K562 (cell line): ENCODE results near the gene POPDC2. TPM values are rescaled to one million over a fixed set of nuclear protein-coding genes. Genes with fewer than 3 reads are reported as not detected.

Experiments
- ATAC-seq: fragments of 200-7000 bp; cut with Tn5 transposase; 3 replicates; pipeline ENCODE4 v1.9.1; 2020; ENCODE audit warnings: moderate library complexity
- BruUV-seq: library from RNA; stranded (reverse); fragments of 400-500 nt; replicated peaks from 2 replicates; lab custom pipeline; 2021; lab: Mats Ljungman, UMichigan
- CTCF ChIA-PET: fragments of 300-600 bp; formaldehyde crosslinking; extraction: SDS; loops from one replicate; lab custom pipeline; 2021; ENCODE audit warnings: low intra/inter-chr PET ratio; lab: Yijun Ruan, JAX
- POLR2A ChIA-PET: fragments of 300-600, 350-650 bp; sonication (Branson Sonifier 250); formaldehyde crosslinking; extraction: SDS; loops from one replicate; lab custom pipeline; 2021; ENCODE audit warnings: antibody characterized with exemption, inconsistent platforms; lab: Yijun Ruan, JAX
- DNase-seq, 4 experiments: peaks; one replicate each; pipeline versions ENCODE4 v3.0.0 to v3.0.0-alpha.2; 2011 to 2018; ENCODE audit warnings: low spot score in 3 of 4, mixed read lengths in 3 of 4; ENCODE audit errors: extremely low read depth in 1 of 4
- FAIRE-seq: peaks from 2 replicates; lab custom pipeline; 2011; peaks lifted over from hg19 to GRCh38; lab: Jason Lieb, UNC
- H2AFZ ChIP-seq: 2 replicates; pipeline ENCODE4 v1.6.0; 2011; ENCODE audit warnings: low read depth, low read length, control low read depth, inconsistent platforms
- H3K27ac ChIP-seq: fragments of 200-600 bp; 3 replicates; pipeline ENCODE4 v1.8.0; 2011; ENCODE audit warnings: low read depth, mild to moderate bottlenecking, control low read depth, inconsistent platforms, low read length, moderate library complexity, mixed read lengths; ENCODE audit errors: extremely low read depth
- H3K27me3 ChIP-seq, 2 experiments: fragments of 300-600 bp in 1 of 2; 2 replicates in 1 of 2; 3 replicates in 1 of 2; pipeline versions ENCODE4 v1.6.0 to v1.8.0; 2011; ENCODE audit warnings: inconsistent platforms in 2 of 2, low read length in 2 of 2, mild to moderate bottlenecking in 1 of 2, mixed read lengths in 1 of 2, moderate library complexity in 1 of 2; ENCODE audit not compliant: control insufficient read depth in 2 of 2, insufficient read depth in 2 of 2
- H3K36me3 ChIP-seq: fragments of 300-600 bp; 3 replicates; pipeline ENCODE4 v1.8.0; 2011; ENCODE audit warnings: mild to moderate bottlenecking, low read length, inconsistent platforms; ENCODE audit not compliant: control insufficient read depth, insufficient read depth
- H3K4me1 ChIP-seq, 2 experiments: fragments of 200-600 bp in 1 of 2; replicated peaks in 1 of 2; 2 replicates in 1 of 2; 3 replicates in 1 of 2; pipeline versions ENCODE4 v1.5.1 to v1.8.0; 2011; ENCODE audit warnings: inconsistent platforms in 2 of 2, low read length in 2 of 2, mild to moderate bottlenecking in 1 of 2, mixed read lengths in 1 of 2, moderate library complexity in 1 of 2; ENCODE audit not compliant: control insufficient read depth in 2 of 2, insufficient read depth in 2 of 2
- H3K4me2 ChIP-seq: 2 replicates; pipeline ENCODE4 v1.6.1; 2011; ENCODE audit warnings: low read length, control low read depth, inconsistent platforms, mixed read lengths; ENCODE audit not compliant: insufficient read depth
- H3K4me3 ChIP-seq: fragments of 200-600 bp; sonication (generic), shearing (Covaris generic); 2 replicates; pipeline ENCODE4 v1.5.1; 2016; ENCODE audit warnings: control low read depth, inconsistent platforms
- H3K79me2 ChIP-seq: fragments of 200-600 bp; 3 replicates; pipeline ENCODE4 v1.8.0; 2011; ENCODE audit warnings: low read length, inconsistent platforms; ENCODE audit not compliant: control insufficient read depth, insufficient read depth
- H3K9ac ChIP-seq, 2 experiments: 2 replicates each; pipeline versions ENCODE4 v1.6.0 to v1.6.1; 2011; ENCODE audit warnings: low read depth in 2 of 2, low read length in 2 of 2, control low read depth in 1 of 2, inconsistent platforms in 1 of 2, mild to moderate bottlenecking in 1 of 2, mixed read lengths in 1 of 2; ENCODE audit not compliant: insufficient read depth in 1 of 2
- H3K9me1 ChIP-seq: one replicate; pipeline ENCODE4 v1.6.0; 2011; ENCODE audit warnings: inconsistent platforms, mild to moderate bottlenecking, low read length, moderate library complexity; ENCODE audit not compliant: control insufficient read depth, insufficient read depth
- H3K9me3 ChIP-seq: replicated peaks from 2 replicates; pipeline ENCODE4 v1.5.1; 2011; ENCODE audit warnings: low read depth, low read length, inconsistent platforms; ENCODE audit not compliant: control insufficient read depth, insufficient read depth
- H4K20me1 ChIP-seq: replicated peaks from 2 replicates; pipeline ENCODE4 v1.6.1; 2011; ENCODE audit warnings: low read length, inconsistent platforms, mixed read lengths; ENCODE audit not compliant: control insufficient read depth, insufficient read depth
- ARID3B ChIP-seq: fragments of 250-450 bp; sonication (Bioruptor Pico); IDR thresholded peaks from 2 replicates; pipeline ENCODE4 v1.4.0; 2020; ENCODE audit warnings: borderline replicate concordance
- CTCFL ChIP-seq: IDR thresholded peaks from 2 replicates; pipeline ENCODE4 v1.6.1; 2011; ENCODE audit warnings: borderline replicate concordance, low read depth, mild to moderate bottlenecking, moderate library complexity, low read length; ENCODE audit not compliant: insufficient read depth, poor library complexity, severe bottlenecking
- NCOA1 ChIP-seq: fragments of 450-650 bp; IDR thresholded peaks from 2 replicates; pipeline ENCODE4 v1.6.1; 2016; ENCODE audit warnings: low read depth
- NUFIP1 ChIP-seq: fragments of 450-650 bp; IDR thresholded peaks from 2 replicates; pipeline ENCODE4 v1.6.1; 2018; ENCODE audit not compliant: partially characterized antibody
- PHF21A ChIP-seq: fragments of 450-650 bp; IDR thresholded peaks from 2 replicates; pipeline ENCODE4 v1.6.1; 2017; ENCODE audit warnings: low read depth, borderline replicate concordance
- ZNF174 ChIP-seq: fragments of 250-450 bp; sonication (Bioruptor Pico); IDR thresholded peaks from 2 replicates; pipeline ENCODE4 v1.4.0; 2020; ENCODE audit warnings: mild to moderate bottlenecking
- ZNF398 ChIP-seq: fragments of 250-450 bp; sonication (Bioruptor Pico); IDR thresholded peaks from 2 replicates; pipeline ENCODE4 v1.8.0; 2021; ENCODE audit warnings: moderate library complexity, mild to moderate bottlenecking, inconsistent platforms
- whole genome bisulfite sequencing: fragments of 100-300 bp; shearing (Covaris generic); methylation state at CpG from one replicate; pipeline ENCODE4 v1.1.6; 2016; ENCODE audit warnings: low coverage, mixed read lengths; ENCODE audit not compliant: insufficient coverage; ENCODE audit errors: missing lambda C conversion rate; 5-methylcytosine and 5-hydroxymethylcytosine counted together
- in situ Hi-C: fragments of 300-500 bp; cut with MboI; formaldehyde crosslinking; loops from 4 replicates; pipeline ENCODE4 v1.15.0; 2018; ENCODE audit warnings: inconsistent platforms, mixed read lengths
- intact Hi-C: fragments of 100-400 bp; cut with micrococcal nuclease; formaldehyde crosslinking; loops from 2 replicates; pipeline ENCODE4 v1.14.2; 2022
- polyA plus RNA-seq, 8 experiments: library from polyadenylated mRNA; depleted of rRNA in 4 of 8; stranded (reverse) in 5 of 8; unstranded in 3 of 8; fragments of >200 nt; fragmentation: Nextera tagmentation in 2 of 8; fragmentation: Illumina TruSeq in 1 of 8; extraction: Ambion mirVana in 2 of 8; extraction: Trizol in 1 of 8; gene quantifications; 2 replicates each; pipeline versions ENCODE4 v1.2.1 to v1.2.3, GENCODE V29; 2011 to 2014; ENCODE audit warnings: inconsistent platforms in 1 of 8, missing spikeins in 1 of 8
- total RNA-seq, 7 experiments: library from RNA; depleted of rRNA in 6 of 7; stranded (reverse); fragments of >200 nt in 6 of 7; fragmentation: Illumina TruSeq in 2 of 7; extraction: Trizol in 2 of 7; gene quantifications; 2 replicates each; pipeline versions ENCODE4 v1.2.1 to v1.2.3, GENCODE V29; 2011 to 2021; ENCODE audit warnings: low replicate concordance in 1 of 7

Gene POPDC2
- total and polyA plus RNA-seq, 9 of the 15 experiments (the other 6 are each of a cell fraction or from before 2014, with no cell fraction given): 0.08 to 0.32 (median 0.13) TPM; not detected in 4

GRCh38 chr3:119599558-119600174, 60.7 kb downstream of the POPDC2 start:
- no peak for TF ChIP-seq NUFIP1
- BruUV-seq: no TSS peak
- Histone ChIP-seq H3K9me3 (no peaks in the 10 kb centered on the region), H3K4me2 (no peak overlapping the region), H3K27ac (no peak overlapping the region), H3K27me3 (no peaks in the 10 kb centered on the region), H3K36me3 (no peaks in the 10 kb centered on the region), H3K79me2 (no peaks in the 10 kb centered on the region), H4K20me1 (no peaks in the 10 kb centered on the region), H3K4me3 (no peak overlapping the region), H3K9ac (peak overlapping the region in 1 of 2 experiments; percentile 17; a peak in 1 of 4 replicates), H2AFZ (no peak overlapping the region), H3K9me1 (no peaks in the 10 kb centered on the region), H3K4me1 (peaks cover 4 to 5% of the 10 kb centered on the region in 2 experiments)
- intact Hi-C loops (loop anchor here (1.0 kb wide), 1 partner anchor 78 kb away; the partner anchor contains the start of gene COX17), in situ Hi-C loops (no loop called here)
- ChIA-PET CTCF (no interaction called here), POLR2A (interaction anchor here (0.6 kb wide), 1 partner anchor 42 kb away, joined by 3 read pairs; no protein-coding TSS in a partner anchor)
- DNase-seq (no peak), ATAC-seq (no peak), FAIRE-seq (no peak)
- 37% methylated on average over 5 of the region's 6 CpGs for whole genome bisulfite sequencing

GRCh38 chr3:119598410-119599098, 61.8 kb downstream of the POPDC2 start:
- H3K27me3 ChIP-seq: no peaks in the 10 kb centered on the region
- WGBS: 90% methylated on average over 1 of the region's 1 CpG
- no peaks in the 10 kb centered on the region for H4K20me1 ChIP-seq
- no TSS peak for BruUV-seq
- no peak overlapping the region for H2AFZ ChIP-seq
- H3K79me2 ChIP-seq: no peaks in the 10 kb centered on the region
- no peak overlapping the region for H3K27ac ChIP-seq
- no peak for ATAC-seq
- no peaks in the 10 kb centered on the region for H3K36me3 ChIP-seq
- no peak overlapping the region for H3K4me3 ChIP-seq
- no peak for FAIRE-seq
- H3K9me3 ChIP-seq: no peaks in the 10 kb centered on the region
- intact Hi-C loops: no loop called here
- POLR2A ChIA-PET: interaction anchor here (0.6 kb wide), 1 partner anchor 41 kb away, joined by 3 read pairs; no protein-coding TSS in a partner anchor
- peaks cover 4 to 5% of the 10 kb centered on the region in 2 experiments for H3K4me1 ChIP-seq
- H3K9ac ChIP-seq: no peak overlapping the region
- CTCF ChIA-PET: no interaction called here
- no peaks in the 10 kb centered on the region for H3K9me1 ChIP-seq
- in situ Hi-C loops: no loop called here
- no peak for DNase-seq
- no peak overlapping the region for H3K4me2 ChIP-seq
- TF ChIP-seq NCOA1: no peak
- TF ChIP-seq CTCFL: no peak
- no peak for TF ChIP-seq PHF21A
- TF ChIP-seq ZNF398 (CRISPR knock-in tag): no peak
- no peak for TF ChIP-seq ZNF174 (CRISPR knock-in tag)
- TF ChIP-seq ARID3B (CRISPR knock-in tag): no peak
